Mesothelial cell of epicardium (in vitro differentiated cells): ENCODE measurements around the gene PRKG1. TPM values are rescaled to one million over a fixed set of nuclear protein-coding genes. Genes with fewer than 3 reads are reported as not detected.

Experiments used
- DNase-seq, 2 experiments: peaks; one replicate each; pipeline ENCODE4 v3.0.0; 2021; ENCODE audit warnings: low spot score in 2 of 2; ENCODE audit not compliant: unreplicated experiment in 2 of 2
- H3K27ac Mint-ChIP-seq: 2 replicates; pipeline ENCODE4 v1.8.0; 2021; ENCODE audit warnings: mixed read lengths
- H3K27me3 Mint-ChIP-seq: 2 replicates; pipeline ENCODE4 v1.8.0; 2021; ENCODE audit warnings: low read depth, mixed read lengths
- H3K36me3 Mint-ChIP-seq: 2 replicates; pipeline ENCODE4 v1.8.0; 2021; ENCODE audit warnings: mixed read lengths
- H3K4me1 Mint-ChIP-seq: 2 replicates; pipeline ENCODE4 v1.8.0; 2021; ENCODE audit warnings: mixed read lengths
- H3K4me3 Mint-ChIP-seq: 2 replicates; pipeline ENCODE4 v1.8.0; 2021; ENCODE audit warnings: mild to moderate bottlenecking, moderate library complexity, mixed read lengths
- H3K9me3 Mint-ChIP-seq: 2 replicates; pipeline ENCODE4 v1.8.0; 2021; ENCODE audit warnings: mixed read lengths
- CTCF ChIP-seq: fragments of 200-600 bp; sonication (generic); IDR thresholded peaks from one replicate; pipeline ENCODE4 v1.5.0; 2021; ENCODE audit warnings: antibody characterized with exemption; ENCODE audit not compliant: unreplicated experiment
- total RNA-seq: library from RNA; stranded (reverse); gene quantifications from 3 replicates; pipeline ENCODE4 v1.2.1, GENCODE V29; 2021

PRKG1 gene
- total RNA-seq, 1 donor from 2014 or later, result 37.0 TPM

- no peak for TF ChIP-seq CTCF
- Mint-ChIP-seq H3K9me3 (peaks cover 12% of the 10 kb centered on the region), H3K27me3 (no peaks in the 10 kb centered on the region), H3K4me1 (peaks cover 14% of the 10 kb centered on the region), H3K27ac (no peak overlapping the region), H3K4me3 (no peak overlapping the region), H3K36me3 (no peaks in the 10 kb centered on the region)
- no peak for DNase-seq
These were observed 39.5 kb upstream of the PRKG1 start for GRCh38 chr10:51034769-51035168.

GRCh38 chr10:51035344-51035743 lies 38.9 kb upstream of the PRKG1 start:
- Mint-ChIP-seq H3K36me3 (no peaks in the 10 kb centered on the region), H3K27me3 (no peaks in the 10 kb centered on the region), H3K27ac (no peak overlapping the region), H3K4me3 (no peak overlapping the region), H3K9me3 (peaks cover 15% of the 10 kb centered on the region), H3K4me1 (peaks cover 14% of the 10 kb centered on the region)
- no peak for TF ChIP-seq CTCF
- DNase-seq, result no peak

GRCh38 chr10:51045871-51046270 lies 28.4 kb upstream of the PRKG1 start:
- no peaks in the 10 kb centered on the region for H3K27me3 Mint-ChIP-seq
- H3K27ac Mint-ChIP-seq, result no peak overlapping the region
- no peak overlapping the region for H3K4me3 Mint-ChIP-seq
- H3K9me3 Mint-ChIP-seq, result no peaks in the 10 kb centered on the region
- peaks cover under 1% of the 10 kb centered on the region for H3K4me1 Mint-ChIP-seq
- no peak for TF ChIP-seq CTCF
- DNase-seq, result no peak
- no peaks in the 10 kb centered on the region for H3K36me3 Mint-ChIP-seq

GRCh38 chr10:51046654-51047053 lies 27.6 kb upstream of the PRKG1 start:
- no peaks in the 10 kb centered on the region for H3K9me3 Mint-ChIP-seq
- no peaks in the 10 kb centered on the region for H3K36me3 Mint-ChIP-seq
- no peak for TF ChIP-seq CTCF
- no peak for DNase-seq
- H3K27ac Mint-ChIP-seq, result no peak overlapping the region
- peaks cover 9% of the 10 kb centered on the region for H3K4me1 Mint-ChIP-seq
- no peaks in the 10 kb centered on the region for H3K27me3 Mint-ChIP-seq
- no peak overlapping the region for H3K4me3 Mint-ChIP-seq

GRCh38 chr10:51047857-51048256 lies 26.4 kb upstream of the PRKG1 start:
- no peaks in the 10 kb centered on the region for H3K27me3 Mint-ChIP-seq
- H3K27ac Mint-ChIP-seq, result no peak overlapping the region
- no peak for DNase-seq
- peaks cover 14% of the 10 kb centered on the region for H3K4me1 Mint-ChIP-seq
- no peak overlapping the region for H3K4me3 Mint-ChIP-seq
- no peaks in the 10 kb centered on the region for H3K9me3 Mint-ChIP-seq
- H3K36me3 Mint-ChIP-seq, result no peaks in the 10 kb centered on the region
- no peak for TF ChIP-seq CTCF

- Mint-ChIP-seq H3K27me3 (no peaks in the 10 kb centered on the region), H3K36me3 (no peaks in the 10 kb centered on the region), H3K9me3 (no peaks in the 10 kb centered on the region), H3K27ac (no peak overlapping the region), H3K4me3 (no peak overlapping the region), H3K4me1 (peaks cover 14% of the 10 kb centered on the region)
- DNase-seq, result no peak
- TF ChIP-seq CTCF, result no peak
These were observed 25.5 kb upstream of the PRKG1 start for GRCh38 chr10:51048792-51049191.
